HEK293 (cell line): ENCODE data around the gene SENP5.

Experiments
- CTCF ChIA-PET: fragments of 350-600 bp; formaldehyde crosslinking; extraction: SDS; loops from one replicate; lab custom pipeline; 2021; ENCODE audit warnings: antibody characterized with exemption; lab: Yijun Ruan, JAX
- POLR2A ChIA-PET: fragments of 300-600 bp; formaldehyde crosslinking; extraction: SDS; loops from one replicate; lab custom pipeline; 2020; ENCODE audit warnings: antibody characterized with exemption, inconsistent platforms; lab: Yijun Ruan, JAX
- H3K27ac ChIP-seq: fragments of 200-500 bp; sonication (Bioruptor generic); 2 replicates; pipeline ENCODE4 v1.5.1; 2014; ENCODE audit warnings: low read depth, low read length, control low read depth, inconsistent platforms; ENCODE audit errors: extremely low read depth
- H3K36me3 ChIP-seq, 2 experiments: fragments of 200-500 bp in 1 of 2; sonication (Bioruptor generic) in 1 of 2; 1 replicate in 1 of 2; 2 replicates in 1 of 2; pipeline ENCODE4 v1.5.1; 2014 to 2017; ENCODE audit warnings: inconsistent platforms in 2 of 2, low read length in 2 of 2; ENCODE audit not compliant: control insufficient read depth in 2 of 2, insufficient read depth in 1 of 2
- H3K4me1 ChIP-seq: fragments of 200-500 bp; sonication (Bioruptor generic); 2 replicates; pipeline ENCODE4 v1.5.1; 2014; ENCODE audit warnings: mild to moderate bottlenecking, low read length, inconsistent platforms; ENCODE audit not compliant: control insufficient read depth, insufficient read depth
- H3K4me3 ChIP-seq: 2 replicates; pipeline ENCODE4 v1.5.1; 2011; ENCODE audit warnings: low read depth, mild to moderate bottlenecking, control low read depth, low read length, moderate library complexity
- H3K9me3 ChIP-seq: fragments of 200-500 bp; sonication (Bioruptor generic); 2 replicates; pipeline ENCODE4 v1.5.1; 2014; ENCODE audit warnings: low read depth, low read length, inconsistent platforms; ENCODE audit not compliant: control insufficient read depth, insufficient read depth
- GFI1B ChIP-seq: fragments of 450-650 bp; formaldehyde crosslinking; IDR thresholded peaks from 2 replicates; pipeline ENCODE4 v1.5.1; 2016; ENCODE audit warnings: missing biosample characterization, missing genetic modification characterization
- INSM2 ChIP-seq: fragments of 450-650 bp; formaldehyde crosslinking; IDR thresholded peaks from 2 replicates; pipeline ENCODE4 v1.5.1; 2016; ENCODE audit warnings: missing biosample characterization, missing genetic modification characterization
- PRDM1 ChIP-seq: fragments of 450-650 bp; formaldehyde crosslinking; IDR thresholded peaks from 2 replicates; pipeline ENCODE4; 2016; ENCODE audit warnings: missing biosample characterization, missing genetic modification characterization
- SP7 ChIP-seq: fragments of 450-650 bp; formaldehyde crosslinking; IDR thresholded peaks from 2 replicates; pipeline ENCODE4 v1.5.1; 2016; ENCODE audit warnings: missing biosample characterization, missing genetic modification characterization
- YY1 ChIP-seq: fragments of 450-650 bp; formaldehyde crosslinking; IDR thresholded peaks from 2 replicates; pipeline ENCODE4 v1.5.1; 2018; ENCODE audit warnings: missing biosample characterization, missing genetic modification characterization
- ZNF146 ChIP-seq: fragments of 450-650 bp; formaldehyde crosslinking; IDR thresholded peaks from 2 replicates; pipeline ENCODE4 v1.5.1; 2016; ENCODE audit warnings: missing biosample characterization, missing genetic modification characterization
- ZNF19 ChIP-seq: fragments of 450-650 bp; formaldehyde crosslinking; IDR thresholded peaks from 2 replicates; pipeline ENCODE4; 2016; ENCODE audit warnings: missing biosample characterization, missing genetic modification characterization, low read depth
- ZNF266 ChIP-seq: fragments of 450-650 bp; formaldehyde crosslinking; IDR thresholded peaks from 2 replicates; pipeline ENCODE4 v1.5.1; 2016; ENCODE audit warnings: missing biosample characterization, missing genetic modification characterization, low read depth
- ZNF416 ChIP-seq: fragments of 450-650 bp; formaldehyde crosslinking; IDR thresholded peaks from 2 replicates; pipeline ENCODE4 v1.5.1; 2016; ENCODE audit warnings: missing biosample characterization, missing genetic modification characterization
- ZNF785 ChIP-seq: fragments of 450-650 bp; formaldehyde crosslinking; IDR thresholded peaks from 2 replicates; pipeline ENCODE4 v1.5.1; 2016; ENCODE audit warnings: missing biosample characterization, missing genetic modification characterization
- TF ChIP-seq, protein P1 (sequence below): fragments of 450-650 bp; formaldehyde crosslinking; IDR thresholded peaks from 2 replicates; pipeline ENCODE4 v1.5.1; 2016; ENCODE audit warnings: missing biosample characterization, missing genetic modification characterization
- TF ChIP-seq, protein P2 (sequence below): fragments of 450-650 bp; formaldehyde crosslinking; IDR thresholded peaks from 2 replicates; pipeline ENCODE4 v1.5.1; 2016; ENCODE audit warnings: missing biosample characterization, missing genetic modification characterization
- TF ChIP-seq, protein P3 (sequence below): fragments of 450-650 bp; formaldehyde crosslinking; IDR thresholded peaks from 2 replicates; pipeline ENCODE4 v1.5.1; 2016; ENCODE audit warnings: missing biosample characterization, missing genetic modification characterization

Gene SENP5

DNA sequence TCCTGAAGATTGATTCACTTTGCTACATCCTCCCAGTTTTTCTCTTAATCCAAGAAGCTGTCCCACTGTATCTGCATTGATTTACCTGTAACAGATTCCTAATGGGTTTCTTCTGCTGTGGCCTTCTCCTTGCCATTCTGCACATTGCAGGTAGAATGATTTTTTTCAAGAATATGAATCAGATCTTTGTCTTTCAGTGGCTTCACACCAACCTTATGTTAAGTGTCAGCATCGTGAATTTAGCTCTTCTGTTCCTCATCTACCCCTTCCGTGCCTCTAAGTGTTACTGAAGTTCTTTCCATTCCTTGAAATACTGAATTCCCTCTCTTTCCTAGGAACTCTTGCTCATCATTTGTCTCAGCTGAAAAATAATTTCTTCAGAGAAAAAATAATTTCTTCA is 7.5 kb downstream of the SENP5 start (continued):
- TF ChIP-seq, protein P1, sequence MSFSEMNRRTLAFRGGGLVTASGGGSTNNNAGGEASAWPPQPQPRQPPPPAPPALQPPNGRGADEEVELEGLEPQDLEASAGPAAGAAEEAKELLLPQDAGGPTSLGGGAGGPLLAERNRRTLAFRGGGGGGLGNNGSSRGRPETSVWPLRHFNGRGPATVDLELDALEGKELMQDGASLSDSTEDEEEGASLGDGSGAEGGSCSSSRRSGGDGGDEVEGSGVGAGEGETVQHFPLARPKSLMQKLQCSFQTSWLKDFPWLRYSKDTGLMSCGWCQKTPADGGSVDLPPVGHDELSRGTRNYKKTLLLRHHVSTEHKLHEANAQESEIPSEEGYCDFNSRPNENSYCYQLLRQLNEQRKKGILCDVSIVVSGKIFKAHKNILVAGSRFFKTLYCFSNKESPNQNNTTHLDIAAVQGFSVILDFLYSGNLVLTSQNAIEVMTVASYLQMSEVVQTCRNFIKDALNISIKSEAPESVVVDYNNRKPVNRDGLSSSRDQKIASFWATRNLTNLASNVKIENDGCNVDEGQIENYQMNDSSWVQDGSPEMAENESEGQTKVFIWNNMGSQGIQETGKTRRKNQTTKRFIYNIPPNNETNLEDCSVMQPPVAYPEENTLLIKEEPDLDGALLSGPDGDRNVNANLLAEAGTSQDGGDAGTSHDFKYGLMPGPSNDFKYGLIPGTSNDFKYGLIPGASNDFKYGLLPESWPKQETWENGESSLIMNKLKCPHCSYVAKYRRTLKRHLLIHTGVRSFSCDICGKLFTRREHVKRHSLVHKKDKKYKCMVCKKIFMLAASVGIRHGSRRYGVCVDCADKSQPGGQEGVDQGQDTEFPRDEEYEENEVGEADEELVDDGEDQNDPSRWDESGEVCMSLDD = no peak

- Histone ChIP-seq H3K36me3 (peaks cover 6 to 18% of the 10 kb centered on the region in 2 experiments; a peak in 2 of 3 replicates), H3K27ac (no peak overlapping the region), H3K4me3 (no peak overlapping the region), H3K4me1 (no peaks in the 10 kb centered on the region), H3K9me3 (no peaks in the 10 kb centered on the region)
- TF ChIP-seq, protein P2, sequence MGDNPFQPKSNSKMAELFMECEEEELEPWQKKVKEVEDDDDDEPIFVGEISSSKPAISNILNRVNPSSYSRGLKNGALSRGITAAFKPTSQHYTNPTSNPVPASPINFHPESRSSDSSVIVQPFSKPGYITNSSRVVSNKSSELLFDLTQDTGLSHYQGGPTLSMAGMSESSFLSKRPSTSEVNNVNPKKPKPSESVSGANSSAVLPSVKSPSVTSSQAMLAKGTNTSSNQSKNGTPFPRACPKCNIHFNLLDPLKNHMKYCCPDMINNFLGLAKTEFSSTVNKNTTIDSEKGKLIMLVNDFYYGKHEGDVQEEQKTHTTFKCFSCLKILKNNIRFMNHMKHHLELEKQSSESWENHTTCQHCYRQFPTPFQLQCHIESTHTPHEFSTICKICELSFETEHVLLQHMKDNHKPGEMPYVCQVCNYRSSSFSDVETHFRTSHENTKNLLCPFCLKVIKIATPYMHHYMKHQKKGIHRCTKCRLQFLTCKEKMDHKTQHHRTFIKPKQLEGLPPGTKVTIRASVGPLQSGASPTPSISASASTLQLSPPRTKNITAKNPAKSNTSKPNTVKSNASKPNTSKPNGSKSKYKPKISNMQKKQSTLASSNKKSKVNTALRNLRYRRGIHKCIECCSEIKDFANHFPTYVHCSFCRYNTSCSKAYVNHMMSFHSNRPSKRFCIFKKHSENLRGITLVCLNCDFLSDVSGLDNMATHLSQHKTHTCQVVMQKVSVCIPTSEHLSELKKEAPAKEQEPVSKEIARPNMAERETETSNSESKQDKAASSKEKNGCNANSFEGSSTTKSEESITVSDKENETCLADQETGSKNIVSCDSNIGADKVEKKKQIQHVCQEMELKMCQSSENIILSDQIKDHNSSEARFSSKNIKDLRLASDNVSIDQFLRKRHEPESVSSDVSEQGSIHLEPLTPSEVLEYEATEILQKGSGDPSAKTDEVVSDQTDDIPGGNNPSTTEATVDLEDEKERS = no peak
- no peak for TF ChIP-seq ZNF19 (tag by site-specific recombination)
- 0 out of 2 replicates have a peak, but pooled peaks have one; percentile 14 for TF ChIP-seq PRDM1 (tag by site-specific recombination)
- ChIA-PET POLR2A (no interaction called here), CTCF (no interaction called here)
These were observed 15.6 kb downstream of the SENP5 start for GRCh38 chr3:196883361-196883760.

DNA sequence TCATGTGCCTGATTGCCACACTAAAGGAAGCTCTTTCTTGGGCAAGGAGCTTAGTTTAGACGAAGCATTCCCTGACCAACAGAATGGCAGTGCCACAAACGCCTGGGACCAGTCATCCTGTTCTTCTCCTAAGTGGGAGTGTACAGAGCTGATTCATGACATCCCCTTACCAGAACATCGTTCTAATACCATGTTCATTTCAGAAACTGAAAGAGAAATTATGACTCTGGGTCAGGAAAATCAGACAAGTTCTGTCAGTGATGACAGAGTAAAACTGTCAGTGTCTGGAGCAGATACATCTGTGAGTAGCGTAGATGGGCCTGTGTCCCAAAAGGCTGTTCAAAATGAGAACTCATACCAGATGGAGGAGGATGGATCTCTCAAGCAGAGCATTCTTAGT is 18.4 kb downstream of the SENP5 start:
- Histone ChIP-seq H3K27ac (no peak overlapping the region), H3K4me3 (no peak overlapping the region), H3K9me3 (no peaks in the 10 kb centered on the region), H3K4me1 (no peaks in the 10 kb centered on the region), H3K36me3 (peaks cover 0 to 29% of the 10 kb centered on the region in 2 experiments; a peak in 2 of 3 replicates)
- ChIA-PET POLR2A (interaction anchor here (0.8 to 1.2 kb wide), 2 partner anchors 17 to 18 kb away, joined by 4 to 5 read pairs; partner anchors contain the start of gene SENP5), CTCF (no interaction called here)
- TF ChIP-seq YY1 (tag by site-specific recombination) = no peak
- TF ChIP-seq ZNF785 (tag by site-specific recombination) = no peak
- TF ChIP-seq SP7 = no peak
- no peak for TF ChIP-seq ZNF416 (tag by site-specific recombination)
- no peak for TF ChIP-seq ZNF266 (tag by site-specific recombination)
- TF ChIP-seq, all 188 proteins: peak for 0

- POLR2A ChIA-PET = no interaction called here
- no peaks in the 10 kb centered on the region for H3K4me1 ChIP-seq
- no peak overlapping the region for H3K27ac ChIP-seq
- H3K9me3 ChIP-seq = no peaks in the 10 kb centered on the region
- CTCF ChIA-PET = no interaction called here
- H3K4me3 ChIP-seq = no peak overlapping the region
- H3K36me3 ChIP-seq = peaks cover 0 to 34% of the 10 kb centered on the region in 2 experiments; a peak in 2 of 3 replicates
- no peak for TF ChIP-seq INSM2 (tag by site-specific recombination)
- TF ChIP-seq, protein P2 = no peak
- TF ChIP-seq, protein P3, sequence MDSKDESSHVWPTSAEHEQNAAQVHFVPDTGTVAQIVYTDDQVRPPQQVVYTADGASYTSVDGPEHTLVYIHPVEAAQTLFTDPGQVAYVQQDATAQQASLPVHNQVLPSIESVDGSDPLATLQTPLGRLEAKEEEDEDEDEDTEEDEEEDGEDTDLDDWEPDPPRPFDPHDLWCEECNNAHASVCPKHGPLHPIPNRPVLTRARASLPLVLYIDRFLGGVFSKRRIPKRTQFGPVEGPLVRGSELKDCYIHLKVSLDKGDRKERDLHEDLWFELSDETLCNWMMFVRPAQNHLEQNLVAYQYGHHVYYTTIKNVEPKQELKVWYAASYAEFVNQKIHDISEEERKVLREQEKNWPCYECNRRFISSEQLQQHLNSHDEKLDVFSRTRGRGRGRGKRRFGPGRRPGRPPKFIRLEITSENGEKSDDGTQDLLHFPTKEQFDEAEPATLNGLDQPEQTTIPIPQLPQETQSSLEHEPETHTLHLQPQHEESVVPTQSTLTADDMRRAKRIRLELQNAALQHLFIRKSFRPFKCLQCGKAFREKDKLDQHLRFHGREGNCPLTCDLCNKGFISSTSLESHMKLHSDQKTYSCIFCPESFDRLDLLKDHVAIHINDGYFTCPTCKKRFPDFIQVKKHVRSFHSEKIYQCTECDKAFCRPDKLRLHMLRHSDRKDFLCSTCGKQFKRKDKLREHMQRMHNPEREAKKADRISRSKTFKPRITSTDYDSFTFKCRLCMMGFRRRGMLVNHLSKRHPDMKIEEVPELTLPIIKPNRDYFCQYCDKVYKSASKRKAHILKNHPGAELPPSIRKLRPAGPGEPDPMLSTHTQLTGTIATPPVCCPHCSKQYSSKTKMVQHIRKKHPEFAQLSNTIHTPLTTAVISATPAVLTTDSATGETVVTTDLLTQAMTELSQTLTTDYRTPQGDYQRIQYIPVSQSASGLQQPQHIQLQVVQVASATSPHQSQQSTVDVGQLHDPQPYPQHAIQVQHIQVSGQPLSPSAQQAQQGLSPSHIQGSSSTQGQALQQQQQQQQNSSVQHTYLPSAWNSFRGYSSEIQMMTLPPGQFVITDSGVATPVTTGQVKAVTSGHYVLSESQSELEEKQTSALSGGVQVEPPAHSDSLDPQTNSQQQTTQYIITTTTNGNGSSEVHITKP = no peak
- no peak for TF ChIP-seq GFI1B (tag by site-specific recombination)
- no peak for TF ChIP-seq ZNF146 (tag by site-specific recombination)
These were observed 22.4 kb downstream of the SENP5 start for GRCh38 chr3:196889844-196890708.
